ENCODE data around the gene EAPP.
"Not testable (repeated sequence)": the region's sequence is repeated elsewhere in the genome, so short reads cannot be mapped to it uniquely, and the experiment has no call there.

Gene EAPP

GRCh38 chr14:34568803-34569202, 29.3 kb upstream of the EAPP start:
- ChIA-PET POLR2A (no interaction called here), CTCF (no interaction called here)
- no peak for DNase-seq (ENCODE audit: extremely low spot score)
- TF ChIP-seq ARNT (IDR thresholded peaks at IDR 0.05) (no peak), FOXA1 (IDR thresholded peaks at IDR 0.05) (no peak), FOXK2 (IDR thresholded peaks at IDR 0.05) (no peak), L3MBTL2 (conservative IDR thresholded peaks at IDR 0.05) (no peak), BHLHE40 (IDR thresholded peaks at IDR 0.05; ENCODE audit: borderline replicate concordance) (no peak), TARDBP (IDR thresholded peaks at IDR 0.05) (no peak), HDGF (IDR thresholded peaks at IDR 0.05; ENCODE audit: borderline replicate concordance) (no peak), SUZ12 (IDR thresholded peaks at IDR 0.05) (no peak), PKNOX1 (IDR thresholded peaks at IDR 0.05) (no peak), NFRKB (IDR thresholded peaks at IDR 0.05) (no peak), ZNF384 (IDR thresholded peaks at IDR 0.05) (no peak), SP1 (IDR thresholded peaks at IDR 0.05) (no peak), FOXM1 (IDR thresholded peaks at IDR 0.05; ENCODE audit: borderline replicate concordance) (no peak), ELF4 (IDR thresholded peaks at IDR 0.05) (no peak), LEF1 (IDR thresholded peaks at IDR 0.05; ENCODE audit: borderline replicate concordance) (no peak), CTBP1 (IDR thresholded peaks at IDR 0.05; ENCODE audit: borderline replicate concordance) (no peak)

GRCh38 chr14:34562776-34563150, 23.3 kb upstream of the EAPP start:
- TF ChIP-seq FOXA1 (IDR thresholded peaks at IDR 0.05) (no peak), NFRKB (IDR thresholded peaks at IDR 0.05) (no peak), FOXM1 (IDR thresholded peaks at IDR 0.05; ENCODE audit: borderline replicate concordance) (no peak), CTBP1 (IDR thresholded peaks at IDR 0.05; ENCODE audit: borderline replicate concordance) (no peak), ELF4 (IDR thresholded peaks at IDR 0.05) (no peak), SUZ12 (IDR thresholded peaks at IDR 0.05) (no peak), BHLHE40 (IDR thresholded peaks at IDR 0.05; ENCODE audit: borderline replicate concordance) (no peak), SP1 (IDR thresholded peaks at IDR 0.05) (no peak), L3MBTL2 (conservative IDR thresholded peaks at IDR 0.05) (no peak)
- no peak for DNase-seq (ENCODE audit: extremely low spot score)
- POLR2A ChIA-PET: no interaction called here
- CTCF ChIA-PET: no interaction called here

- POLR2A ChIA-PET; DNase-seq (ENCODE audit: extremely low spot score); CTCF ChIA-PET: not testable (repeated sequence)
Observed at GRCh38 chr14:34562037-34562775, 22.7 kb upstream of the EAPP start.

- POLR2A ChIA-PET; CTCF ChIA-PET; DNase-seq (ENCODE audit: extremely low spot score): not testable (repeated sequence)
Observed at GRCh38 chr14:34556498-34556829, 17.0 kb upstream of the EAPP start.

- CTCF ChIA-PET; POLR2A ChIA-PET; DNase-seq (ENCODE audit: extremely low spot score): not testable (repeated sequence)
Observed at GRCh38 chr14:34555583-34556497, 16.3 kb upstream of the EAPP start.

GRCh38 chr14:34554540-34555250, 15.2 kb upstream of the EAPP start:
- CTCF ChIA-PET: interaction anchor here (0.6 to 1.2 kb wide), 5 partner anchors 96 to 851 kb away, joined by 3 to 4 read pairs (median 3); no protein-coding TSS in a partner anchor
- POLR2A ChIA-PET: interaction anchor here (0.9 to 1.1 kb wide), 4 partner anchors 94 to 849 kb away, joined by 3 to 4 read pairs (median 3); partner anchors contain the start of gene NFKBIA
- no peak for DNase-seq (ENCODE audit: extremely low spot score)
- TF ChIP-seq PKNOX1 (IDR thresholded peaks at IDR 0.05) (no peak), FOXA1 (IDR thresholded peaks at IDR 0.05) (no peak), CTBP1 (IDR thresholded peaks at IDR 0.05; ENCODE audit: borderline replicate concordance) (no peak), LEF1 (IDR thresholded peaks at IDR 0.05; ENCODE audit: borderline replicate concordance) (no peak), TARDBP (IDR thresholded peaks at IDR 0.05) (no peak), FOXM1 (IDR thresholded peaks at IDR 0.05; ENCODE audit: borderline replicate concordance) (no peak), NFRKB (IDR thresholded peaks at IDR 0.05) (no peak), SP1 (IDR thresholded peaks at IDR 0.05) (no peak), ARNT (IDR thresholded peaks at IDR 0.05) (no peak)

GRCh38 chr14:34549276-34549966, 9.9 kb upstream of the EAPP start:
- CTCF ChIA-PET: not testable (repeated sequence)

More at GRCh38 chr14:34549276-34549966, 9.9 kb upstream of the EAPP start:
- POLR2A ChIA-PET; DNase-seq (ENCODE audit: extremely low spot score): not testable (repeated sequence)
